Retinal pigment epithelial cell (primary cell): ENCODE data around the gene ST8SIA6.
"Not testable (repeated sequence)": the region's sequence is repeated elsewhere in the genome, so short reads cannot be mapped to it uniquely, and the experiment has no call there.

Experiments used
- DNase-seq: peaks from one replicate; pipeline ENCODE4 v3.0.0-alpha.2; 2010; ENCODE audit warnings: low read depth
- H3K4me3 ChIP-seq: 2 replicates; pipeline ENCODE4 v1.5.1; 2011; ENCODE audit warnings: mild to moderate bottlenecking, low read length, control low read depth, moderate library complexity
- CTCF ChIP-seq: conservative IDR thresholded peaks from 2 replicates; pipeline ENCODE4 v1.5.1; 2011; ENCODE audit warnings: low read depth, low read length, control low read depth, inconsistent platforms

ST8SIA6 gene

GRCh38 chr10:17450024-17450423 is 4.4 kb downstream of the ST8SIA6 start:
- DNase-seq: no peak
- no peak overlapping the region for H3K4me3 ChIP-seq
- no peak for TF ChIP-seq CTCF

GRCh38 chr10:17445400-17445998 is 8.9 kb downstream of the ST8SIA6 start:
- no peak for DNase-seq
- no peak for TF ChIP-seq CTCF
- H3K4me3 ChIP-seq: no peak overlapping the region

- no peak for DNase-seq
These were observed 10.0 kb downstream of the ST8SIA6 start for GRCh38 chr10:17444388-17444714.

GRCh38 chr10:17443707-17444387 is 10.5 kb downstream of the ST8SIA6 start:
- DNase-seq: no peak
- no peak for TF ChIP-seq CTCF
- no peak overlapping the region for H3K4me3 ChIP-seq

More at GRCh38 chr10:17444388-17444714, 10.0 kb downstream of the ST8SIA6 start:
- no peak overlapping the region for H3K4me3 ChIP-seq
- no peak for TF ChIP-seq CTCF

GRCh38 chr10:17438583-17438982 is 15.8 kb downstream of the ST8SIA6 start:
- H3K4me3 ChIP-seq: no peak overlapping the region
- no peak for TF ChIP-seq CTCF
- DNase-seq: no peak

GRCh38 chr10:17436578-17436977 is 17.8 kb downstream of the ST8SIA6 start:
- H3K4me3 ChIP-seq, DNase-seq: not testable (repeated sequence)

- TF ChIP-seq CTCF: no peak
- no peak for DNase-seq
- no peak overlapping the region for H3K4me3 ChIP-seq
These were observed 18.4 kb downstream of the ST8SIA6 start for GRCh38 chr10:17435953-17436352.
